NB4 (cell line): Measurements from ENCODE around the gene CPEB3.

ENCODE experiments used
- DNase-seq: peaks from one replicate; pipeline ENCODE4 v3.0.0; 2010; ENCODE audit warnings: low read depth
- H3K4me3 ChIP-seq: one replicate; pipeline ENCODE4 v1.5.1; 2011; ENCODE audit warnings: mild to moderate bottlenecking, low read depth, low read length, moderate library complexity
- CTCF ChIP-seq: IDR thresholded peaks from one replicate; pipeline ENCODE4 v1.5.1; 2012; ENCODE audit warnings: low read depth, low read length
- MAX ChIP-seq: IDR thresholded peaks from 2 replicates; pipeline ENCODE4 v1.6.1; 2011; ENCODE audit warnings: low read depth, low read length
- MYC ChIP-seq: IDR thresholded peaks from 2 replicates; pipeline ENCODE4 v1.6.1; 2011; ENCODE audit warnings: low read depth, low read length
- POLR2A ChIP-seq: IDR thresholded peaks from 2 replicates; pipeline ENCODE4 v1.6.1; 2011; ENCODE audit warnings: mild to moderate bottlenecking; ENCODE audit not compliant: insufficient read length; ENCODE audit errors: extremely low read depth

CPEB3 gene

GRCh38 chr10:92121686-92122492 lies 169.0 kb downstream of the CPEB3 start:
- TF ChIP-seq MAX (no peak), POLR2A (no peak), MYC (no peak), CTCF (no peak)
- no peak overlapping the region for H3K4me3 ChIP-seq

GRCh38 chr10:92119340-92119739 lies 171.5 kb downstream of the CPEB3 start:
- no peak for DNase-seq
- H3K4me3 ChIP-seq = no peak overlapping the region
- TF ChIP-seq CTCF (no peak), POLR2A (no peak), MAX (no peak), MYC (no peak)

More at GRCh38 chr10:92121686-92122492, 169.0 kb downstream of the CPEB3 start:
- DNase-seq = no peak

- H3K4me3 ChIP-seq = peak overlapping the region; percentile 3
- DNase-seq = peak; percentile 61
Observed at GRCh38 chr10:92114917-92115316, 176.0 kb downstream of the CPEB3 start.

GRCh38 chr10:92113911-92114600 lies 176.8 kb downstream of the CPEB3 start:
- no peak for TF ChIP-seq CTCF
- TF ChIP-seq POLR2A = no peak
- no peak for TF ChIP-seq MYC
- no peak for TF ChIP-seq MAX
- DNase-seq = no peak
- no peak overlapping the region for H3K4me3 ChIP-seq

- H3K4me3 ChIP-seq = no peak overlapping the region
- DNase-seq = no peak
- TF ChIP-seq MAX = no peak
- no peak for TF ChIP-seq POLR2A
- TF ChIP-seq CTCF = no peak
- TF ChIP-seq MYC = no peak
Observed at GRCh38 chr10:92112462-92112861, 178.4 kb downstream of the CPEB3 start.

GRCh38 chr10:92111336-92111939 lies 179.4 kb downstream of the CPEB3 start:
- no peak for TF ChIP-seq POLR2A
- TF ChIP-seq MYC = no peak
- no peak for TF ChIP-seq CTCF
- TF ChIP-seq MAX = no peak
- no peak overlapping the region for H3K4me3 ChIP-seq
- DNase-seq = no peak
